ENCODE results near the gene DYNAP.

The DYNAP gene

GRCh38 chr18:54641734-54642133, 50.7 kb downstream of the DYNAP start:
- no peak for FAIRE-seq

DNA sequence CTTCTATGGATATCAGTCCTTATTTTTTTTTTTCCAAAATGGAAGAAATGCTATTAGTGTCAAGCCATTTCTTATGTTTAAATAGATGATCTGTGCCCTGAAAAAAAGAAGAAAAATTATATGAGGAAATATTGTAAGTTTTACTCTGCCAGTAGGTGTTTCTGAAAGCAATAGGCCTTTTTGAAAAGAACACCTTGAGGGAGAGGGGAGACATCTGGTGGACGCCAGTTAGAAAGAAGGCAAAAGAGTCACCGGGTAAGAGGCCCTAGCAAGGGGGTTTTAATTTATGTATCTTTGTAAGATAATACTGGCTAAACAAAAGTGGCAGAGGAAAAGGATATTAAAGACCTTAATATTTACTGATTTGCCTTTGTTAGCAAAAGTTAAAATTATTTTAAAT, 56.1 kb downstream of the DYNAP start:
- no peak for FAIRE-seq

Measured in TTC549 (cell line).